AG10803 (cell line): Measurements from ENCODE around the gene EDN1.

ENCODE experiments used
- DNase-seq: peaks from one replicate; pipeline ENCODE4 v3.0.0; 2010; ENCODE audit warnings: low read depth
- H3K4me3 ChIP-seq: 2 replicates; pipeline ENCODE4 v1.5.1; 2011; ENCODE audit warnings: mild to moderate bottlenecking, low read length, control low read depth
- CTCF ChIP-seq: conservative IDR thresholded peaks from 2 replicates; pipeline ENCODE4 v1.5.1; 2011; ENCODE audit warnings: mild to moderate bottlenecking, low read length, control low read depth, inconsistent platforms

EDN1 gene

GRCh38 chr6:12295558-12296254, 5.5 kb downstream of the EDN1 start:
- DNase-seq, result no peak
- peak overlapping the region; percentile 24 for H3K4me3 ChIP-seq
- TF ChIP-seq CTCF, result no peak

- TF ChIP-seq CTCF, result no peak
- DNase-seq, result peak; percentile 96
- peak overlapping the region; percentile 24 for H3K4me3 ChIP-seq
Measured at GRCh38 chr6:12296255-12296573, 6.1 kb downstream of the EDN1 start.

- DNase-seq, result no peak
- no peak overlapping the region for H3K4me3 ChIP-seq
- TF ChIP-seq CTCF, result no peak
Measured at GRCh38 chr6:12296604-12297003, 6.4 kb downstream of the EDN1 start.

GRCh38 chr6:12297363-12298016, 7.3 kb downstream of the EDN1 start:
- no peak for DNase-seq
- TF ChIP-seq CTCF, result no peak
- H3K4me3 ChIP-seq, result no peak overlapping the region

GRCh38 chr6:12298017-12298978, 8.1 kb downstream of the EDN1 start:
- no peak for DNase-seq
- TF ChIP-seq CTCF, result no peak
- H3K4me3 ChIP-seq, result no peak overlapping the region

- DNase-seq, result no peak
- no peak overlapping the region for H3K4me3 ChIP-seq
- TF ChIP-seq CTCF, result no peak
Measured at GRCh38 chr6:12298995-12299394, 8.8 kb downstream of the EDN1 start.

- no peak for DNase-seq
- TF ChIP-seq CTCF, result no peak
- no peak overlapping the region for H3K4me3 ChIP-seq
Measured at GRCh38 chr6:12301018-12301417, 10.9 kb downstream of the EDN1 start.
